Motor neuron (in vitro differentiated cells): ENCODE results near the gene LDAF1. TPM values are rescaled to one million over a fixed set of nuclear protein-coding genes. Genes with fewer than 3 reads are reported as not detected.
"Not testable (repeated sequence)": the region's sequence is repeated elsewhere in the genome, so short reads cannot be mapped to it uniquely, and the experiment has no call there.

ENCODE experiments used
- ATAC-seq, 8 experiments: fragments of 200-7000 bp; cut with Tn5 transposase; replicated peaks in 6 of 8; 2 replicates each; pipeline ENCODE4 v1.8.0; 2021; ENCODE audit warnings: mild to moderate bottlenecking in 8 of 8, moderate library complexity in 8 of 8
- H3K27ac ChIP-seq, 2 donors: fragments of 250-450 bp; sonication (Bioruptor Pico); 2 replicates each; pipeline ENCODE4 v1.9.0; 2021; ENCODE audit warnings: antibody characterized with exemption in 2 of 2, mild to moderate bottlenecking in 2 of 2, moderate library complexity in 1 of 2
- H3K4me1 ChIP-seq, 2 donors: fragments of 250-450 bp; sonication (Bioruptor Pico); replicated peaks in 1 of 2; 2 replicates each; pipeline ENCODE4 v1.6.1; 2021; ENCODE audit warnings: antibody characterized with exemption in 2 of 2, mild to moderate bottlenecking in 2 of 2, moderate library complexity in 1 of 2
- H3K4me3 ChIP-seq, 5 donors: fragments of 250-450 bp; sonication (Bioruptor Pico); 2 replicates each; pipeline ENCODE4 v1.9.0; 2021; ENCODE audit warnings: antibody characterized with exemption in 5 of 5, mild to moderate bottlenecking in 5 of 5, moderate library complexity in 4 of 5
- WGBS, 10 experiments: fragments of 450-650 bp; shearing (Covaris generic); methylation state at CpG; one replicate each; pipeline ENCODE4 v1.0.0; 2022; 5-methylcytosine and 5-hydroxymethylcytosine counted together
- in situ Hi-C, 9 experiments: fragments of 400-800 bp; cut with MboI; loops; one replicate each; pipeline ENCODE4 v1.15.0; 2021; ENCODE audit warnings: low sequenced_read_pairs in 9 of 9, low pct_unique_long_range_greater_than_20kb in 2 of 9; ENCODE audit not compliant: unreplicated experiment in 9 of 9
- total RNA-seq, 8 experiments: library from RNA; unstranded; fragments of 300-600 nt; gene quantifications; 2 replicates each; pipeline versions ENCODE4 v1.2.3 to v1.2.4, GENCODE V29; 2022

Gene LDAF1
- 10 to 100 TPM in 6 of 8 experiments, 1 to 10 TPM in 2; 4.4 to 27.3 (median 19.5) TPM for total RNA-seq

- 0 to 17% (median 0%) methylated on average over 1 to 7 of the region's 59 CpGs; no CpG with 5 or more reads in 1 of the 10 experiments for WGBS, 10 experiments
- in situ Hi-C loops, result no loop called here
- no peaks in the 10 kb centered on the region for H3K4me1 ChIP-seq
- ATAC-seq, result peak; percentile 88 to 96 (median 94)
- peak within 1 kb of the TSS; percentile 47 to 95 (median 69) for H3K4me3 ChIP-seq
- no peak within 1 kb of the TSS for H3K27ac ChIP-seq
Measured at GRCh38 chr16:21158208-21159110, at the start of gene LDAF1. Gene LDAF1 (plus strand): TSS chr16:21158674. CDS start chr16:21161183, 2,509 bp downstream.

DNA sequence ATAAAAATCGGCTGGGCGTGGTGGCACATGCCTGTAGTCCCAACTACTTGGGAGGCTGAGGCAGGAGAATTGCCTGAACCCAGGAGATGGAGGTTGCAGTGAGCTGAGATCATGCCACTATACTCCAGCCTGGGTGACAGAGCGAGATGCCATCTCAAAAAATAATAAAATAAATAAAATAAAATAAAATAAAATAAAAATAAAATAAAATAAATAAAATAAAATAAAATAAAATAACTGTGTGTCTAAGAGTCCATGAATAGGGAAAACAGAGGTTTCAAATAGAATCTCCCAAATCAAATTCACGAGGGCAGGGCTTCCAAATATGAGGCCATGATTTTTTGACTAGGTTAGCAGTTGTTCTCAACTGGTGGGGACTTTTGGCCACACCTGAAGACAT lies 42.9 kb upstream of the LDAF1 start:
- H3K4me3 ChIP-seq, in situ Hi-C loops, ATAC-seq, H3K4me1 ChIP-seq, H3K27ac ChIP-seq: not testable (repeated sequence)
- 61 to 98% (median 86%) methylated on average over 1 to 4 of the region's 4 CpGs; no CpG with 5 or more reads in 2 of the 10 experiments for WGBS, 10 experiments

DNA sequence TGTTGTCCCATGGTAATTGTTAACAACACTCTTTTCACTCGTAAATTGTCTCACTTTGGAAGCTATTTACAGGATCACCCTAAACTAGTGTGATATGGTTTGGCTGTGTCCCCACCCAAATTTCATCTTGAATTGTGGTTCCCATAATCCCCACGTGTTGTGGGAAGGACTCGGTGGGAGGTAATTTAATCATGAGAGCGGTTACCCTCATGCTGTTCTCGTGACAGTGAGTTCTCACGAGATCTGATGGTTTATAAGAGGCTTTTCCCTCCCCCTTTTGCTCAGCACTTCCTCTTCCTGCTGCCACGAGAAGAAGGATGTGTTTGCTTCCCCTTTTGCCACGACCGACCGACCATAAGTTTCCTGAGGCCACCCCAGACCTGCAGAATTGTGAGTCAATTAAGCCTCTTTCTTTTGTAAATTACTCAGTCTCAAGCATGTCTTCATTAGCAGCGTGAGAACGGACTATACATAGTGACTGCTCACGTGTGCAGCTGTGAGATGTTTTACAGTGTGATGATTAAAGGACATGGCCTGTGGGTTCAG lies 42.3 kb upstream of the LDAF1 start:
- WGBS, 10 experiments, result 25 to 63% (median 41%) methylated on average over 3 to 13 of the region's 13 CpGs; no CpG with 5 or more reads in 2 of the 10 experiments
- in situ Hi-C loops, result no loop called here
- ATAC-seq, result peak in 1 of 8 experiments; percentile 49
- Histone ChIP-seq H3K4me1 (no peaks in the 10 kb centered on the region), H3K27ac (no peak overlapping the region), H3K4me3 (no peak overlapping the region)

DNA sequence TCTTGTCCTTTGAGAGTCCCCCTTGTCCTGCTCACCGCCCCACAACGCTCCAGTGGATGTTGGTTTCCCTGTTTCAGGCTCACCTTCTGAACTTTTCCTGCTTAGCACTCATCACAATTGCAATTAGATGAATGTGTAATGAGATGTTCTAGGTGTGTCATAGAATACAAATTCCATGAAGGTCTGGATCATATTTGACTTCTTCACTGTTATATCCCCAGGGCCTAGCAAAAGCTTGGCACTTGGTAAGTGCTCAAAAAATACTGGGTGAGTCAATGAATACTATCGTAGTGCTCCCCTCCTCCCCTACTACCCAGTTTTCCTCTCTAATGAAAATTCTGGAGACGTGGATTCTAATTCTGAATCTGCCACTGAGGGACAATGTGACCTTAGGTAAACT lies 40.9 kb upstream of the LDAF1 start:
- H3K27ac ChIP-seq, result no peak overlapping the region
- peak in 2 of 8 experiments; percentile 42 to 43 for ATAC-seq
- no peak overlapping the region for H3K4me3 ChIP-seq
- WGBS, 10 experiments, result 0 to 100% (median 93%) methylated on average over 1 to 4 of the region's 4 CpGs
- in situ Hi-C loops, result no loop called here
- H3K4me1 ChIP-seq, result no peaks in the 10 kb centered on the region

GRCh38 chr16:21120976-21121520 lies 37.4 kb upstream of the LDAF1 start:
- in situ Hi-C loops, result no loop called here
- Histone ChIP-seq H3K4me1 (peaks cover 0 to 2% of the 10 kb centered on the region in 2 donors), H3K4me3 (no peak overlapping the region), H3K27ac (no peak overlapping the region)
- WGBS, 10 experiments, result 0 to 100% (median 86%) methylated on average over 1 to 2 of the region's 2 CpGs; no CpG with 5 or more reads in 3 of the 10 experiments
- ATAC-seq, result peak in 1 of 8 experiments; percentile 37

- in situ Hi-C loops, result no loop called here
- 0 to 95% (median 83%) methylated on average over 1 to 6 of the region's 7 CpGs; no CpG with 5 or more reads in 1 of the 10 experiments for WGBS, 10 experiments
Measured at GRCh38 chr16:21125191-21125590, 33.3 kb upstream of the LDAF1 start.

DNA sequence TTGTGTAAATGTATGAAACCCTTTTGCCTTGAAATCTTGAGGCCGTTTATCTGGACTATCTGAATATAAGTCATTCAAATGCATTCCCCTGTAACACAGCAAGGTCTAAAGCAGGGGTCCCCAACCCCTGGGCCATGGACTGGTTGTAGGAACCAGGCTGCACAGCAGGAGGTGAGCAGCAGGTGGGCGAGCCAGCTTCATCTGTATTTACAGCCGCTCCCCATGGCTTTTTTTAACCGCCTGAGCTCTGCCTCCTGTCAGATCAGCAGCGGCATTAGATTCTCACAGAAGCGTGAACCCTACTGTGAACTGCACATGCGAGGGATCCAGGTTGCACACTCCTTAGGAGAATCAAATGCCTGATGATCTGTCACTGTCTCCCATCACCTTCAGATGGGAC lies 32.0 kb upstream of the LDAF1 start:
- WGBS, 10 experiments, result 23 to 70% (median 48%) methylated on average over 1 to 7 of the region's 7 CpGs; no CpG with 5 or more reads in 3 of the 10 experiments
- in situ Hi-C loops, result no loop called here
- Histone ChIP-seq H3K27ac (no peak overlapping the region), H3K4me3 (no peak overlapping the region), H3K4me1 (peaks cover 0 to 2% of the 10 kb centered on the region in 2 donors)
- no peak for ATAC-seq

More at GRCh38 chr16:21125191-21125590, 33.3 kb upstream of the LDAF1 start:
- H3K4me1 ChIP-seq, result peaks cover 0 to 2% of the 10 kb centered on the region in 2 donors
- ATAC-seq, result no peak
- no peak overlapping the region for H3K4me3 ChIP-seq
- no peak overlapping the region for H3K27ac ChIP-seq

DNA sequence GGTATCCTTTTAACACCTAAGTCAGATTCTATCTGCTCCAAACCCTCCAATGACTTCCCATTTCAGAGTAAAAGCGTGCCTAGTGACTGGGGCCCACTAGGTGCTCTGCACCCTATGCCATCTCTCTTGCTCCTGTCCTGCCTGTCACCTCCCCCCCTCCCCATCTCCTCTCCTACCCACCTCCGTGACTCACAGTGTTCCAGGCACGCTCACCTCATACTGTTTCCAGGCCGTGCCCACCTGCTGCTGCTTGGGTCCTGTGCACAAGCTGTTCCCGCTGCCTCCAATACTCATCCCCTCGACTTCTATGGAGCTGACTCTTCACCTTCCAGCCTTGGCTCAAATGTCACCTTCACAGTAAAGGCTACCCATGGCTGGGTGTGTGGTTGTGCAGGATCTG lies 29.5 kb upstream of the LDAF1 start:
- in situ Hi-C loops, result no loop called here
- no peaks in the 10 kb centered on the region for H3K4me1 ChIP-seq
- WGBS, 10 experiments, result 33 to 100% (median 67%) methylated on average over 1 to 2 of the region's 6 CpGs; no CpG with 5 or more reads in 7 of the 10 experiments
- H3K4me3 ChIP-seq, result no peak overlapping the region
- no peak overlapping the region for H3K27ac ChIP-seq
- no peak for ATAC-seq

DNA sequence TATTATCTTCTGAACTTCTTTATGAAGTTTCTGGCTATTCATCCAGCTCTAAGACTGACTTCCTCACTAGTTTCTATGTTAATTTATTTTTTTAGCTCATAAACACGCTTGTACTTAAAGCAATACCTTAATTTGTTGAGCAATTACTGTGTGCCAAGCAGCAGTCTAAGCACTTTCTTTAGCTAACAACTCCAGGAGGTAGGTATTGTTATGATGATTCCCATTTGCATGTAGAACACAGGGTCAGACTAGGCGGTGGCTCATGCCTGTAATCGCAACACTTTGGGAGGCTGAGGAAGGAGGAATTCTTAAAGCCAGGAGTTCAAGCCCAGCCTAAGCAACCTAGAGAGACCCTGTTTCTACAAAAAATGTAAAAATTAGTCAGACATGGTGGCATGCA lies 27.7 kb upstream of the LDAF1 start:
- H3K4me1 ChIP-seq, result no peaks in the 10 kb centered on the region
- in situ Hi-C loops, result no loop called here
- no peak overlapping the region for H3K4me3 ChIP-seq
- 57 to 85% (median 72%) methylated on average over 1 to 3 of the region's 3 CpGs; no CpG with 5 or more reads in 2 of the 10 experiments for WGBS, 10 experiments
- no peak for ATAC-seq
- no peak overlapping the region for H3K27ac ChIP-seq

DNA sequence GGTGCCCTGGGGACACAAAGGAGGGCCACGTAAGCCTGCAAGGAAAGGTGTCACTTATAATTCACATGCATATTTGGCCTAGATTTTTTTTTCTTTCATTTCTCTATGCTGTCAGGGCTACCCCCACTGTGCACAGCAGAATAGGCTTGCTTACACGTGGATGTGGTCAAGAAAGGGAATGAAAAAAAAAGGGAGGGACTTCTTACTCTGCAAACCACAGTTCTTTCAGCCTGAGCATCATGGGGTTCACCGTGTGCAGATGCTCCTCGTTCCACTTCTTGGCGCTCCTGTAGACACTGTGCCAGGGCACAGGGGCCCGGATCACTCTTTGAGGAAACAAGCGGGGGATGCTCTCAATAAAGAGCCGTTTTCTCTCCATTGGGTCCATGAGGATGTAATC lies 24.4 kb upstream of the LDAF1 start:
- in situ Hi-C loops, result no loop called here
- 33 to 97% (median 66%) methylated on average over 1 to 8 of the region's 8 CpGs; no CpG with 5 or more reads in 2 of the 10 experiments for WGBS, 10 experiments
- no peak for ATAC-seq
- Histone ChIP-seq H3K4me1 (no peaks in the 10 kb centered on the region), H3K4me3 (no peak overlapping the region), H3K27ac (no peak overlapping the region)

DNA sequence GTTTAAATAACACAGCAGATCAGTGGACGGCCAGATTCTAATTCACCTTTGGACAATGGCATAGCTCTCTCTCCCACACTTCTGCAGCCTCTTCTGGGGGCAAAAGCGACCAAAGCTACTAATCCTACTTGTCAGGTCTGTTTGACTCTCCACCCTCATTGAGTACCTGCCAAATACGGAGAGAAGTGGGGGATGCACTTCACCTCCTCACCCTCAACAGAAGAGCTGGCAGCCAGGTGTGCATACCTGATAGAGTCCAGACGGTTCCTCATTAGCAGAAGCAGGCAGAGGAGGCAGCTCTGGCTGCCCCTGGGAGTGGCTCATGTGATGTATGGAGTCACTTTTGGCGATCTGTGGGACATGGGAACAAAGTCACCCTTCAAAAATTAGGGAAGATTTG lies 12.7 kb upstream of the LDAF1 start:
- in situ Hi-C loops, result no loop called here
- no peak for ATAC-seq
- H3K4me3 ChIP-seq, result no peak overlapping the region
- H3K27ac ChIP-seq, result no peak overlapping the region
- WGBS, 10 experiments, result 20 to 100% (median 80%) methylated on average over 1 to 2 of the region's 5 CpGs; no CpG with 5 or more reads in 3 of the 10 experiments
- no peaks in the 10 kb centered on the region for H3K4me1 ChIP-seq

- in situ Hi-C loops, result no loop called here
Measured at GRCh38 chr16:21150375-21151001, 8.0 kb upstream of the LDAF1 start, which contains the start of gene DNAH3. Gene DNAH3 (minus strand): TSS chr16:21150846. CDS start chr16:21150319, 527 bp downstream.

More at GRCh38 chr16:21150375-21151001, 8.0 kb upstream of the LDAF1 start, which contains the start of gene DNAH3:
- 0 to 100% (median 77%) methylated on average over 1 to 5 of the region's 8 CpGs; no CpG with 5 or more reads in 3 of the 10 experiments for WGBS, 10 experiments
- no peak within 1 kb of the TSS for H3K27ac ChIP-seq
- H3K4me1 ChIP-seq, result no peaks in the 10 kb centered on the region
- peak in 5 of 8 experiments; percentile 35 to 93 (median 45) for ATAC-seq
- H3K4me3 ChIP-seq, result no peak within 1 kb of the TSS
